NCI-H2196 treated with DMSO at 0.1 percent for 48 hours (cell line): ENCODE results near the gene HACE1.
"Not testable (repeated sequence)": the region's sequence is repeated elsewhere in the genome, so short reads cannot be mapped to it uniquely, and the experiment has no call there.

Experiments used
- DNase-seq: peaks from one replicate; lab custom pipeline; 2025; ENCODE audit not compliant: unreplicated experiment; lab: John Stamatoyannopoulos, UW

Gene HACE1, protein sequence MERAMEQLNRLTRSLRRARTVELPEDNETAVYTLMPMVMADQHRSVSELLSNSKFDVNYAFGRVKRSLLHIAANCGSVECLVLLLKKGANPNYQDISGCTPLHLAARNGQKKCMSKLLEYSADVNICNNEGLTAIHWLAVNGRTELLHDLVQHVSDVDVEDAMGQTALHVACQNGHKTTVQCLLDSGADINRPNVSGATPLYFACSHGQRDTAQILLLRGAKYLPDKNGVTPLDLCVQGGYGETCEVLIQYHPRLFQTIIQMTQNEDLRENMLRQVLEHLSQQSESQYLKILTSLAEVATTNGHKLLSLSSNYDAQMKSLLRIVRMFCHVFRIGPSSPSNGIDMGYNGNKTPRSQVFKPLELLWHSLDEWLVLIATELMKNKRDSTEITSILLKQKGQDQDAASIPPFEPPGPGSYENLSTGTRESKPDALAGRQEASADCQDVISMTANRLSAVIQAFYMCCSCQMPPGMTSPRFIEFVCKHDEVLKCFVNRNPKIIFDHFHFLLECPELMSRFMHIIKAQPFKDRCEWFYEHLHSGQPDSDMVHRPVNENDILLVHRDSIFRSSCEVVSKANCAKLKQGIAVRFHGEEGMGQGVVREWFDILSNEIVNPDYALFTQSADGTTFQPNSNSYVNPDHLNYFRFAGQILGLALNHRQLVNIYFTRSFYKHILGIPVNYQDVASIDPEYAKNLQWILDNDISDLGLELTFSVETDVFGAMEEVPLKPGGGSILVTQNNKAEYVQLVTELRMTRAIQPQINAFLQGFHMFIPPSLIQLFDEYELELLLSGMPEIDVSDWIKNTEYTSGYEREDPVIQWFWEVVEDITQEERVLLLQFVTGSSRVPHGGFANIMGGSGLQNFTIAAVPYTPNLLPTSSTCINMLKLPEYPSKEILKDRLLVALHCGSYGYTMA

GRCh38 chr6:104859225-104860146 is at the start of gene HACE1:
TSS of gene HACE1 (minus strand) at chr6:104859919. CDS start at chr6:104859642, 277 bp downstream.
- DNase-seq: peak; percentile 76

DNA sequence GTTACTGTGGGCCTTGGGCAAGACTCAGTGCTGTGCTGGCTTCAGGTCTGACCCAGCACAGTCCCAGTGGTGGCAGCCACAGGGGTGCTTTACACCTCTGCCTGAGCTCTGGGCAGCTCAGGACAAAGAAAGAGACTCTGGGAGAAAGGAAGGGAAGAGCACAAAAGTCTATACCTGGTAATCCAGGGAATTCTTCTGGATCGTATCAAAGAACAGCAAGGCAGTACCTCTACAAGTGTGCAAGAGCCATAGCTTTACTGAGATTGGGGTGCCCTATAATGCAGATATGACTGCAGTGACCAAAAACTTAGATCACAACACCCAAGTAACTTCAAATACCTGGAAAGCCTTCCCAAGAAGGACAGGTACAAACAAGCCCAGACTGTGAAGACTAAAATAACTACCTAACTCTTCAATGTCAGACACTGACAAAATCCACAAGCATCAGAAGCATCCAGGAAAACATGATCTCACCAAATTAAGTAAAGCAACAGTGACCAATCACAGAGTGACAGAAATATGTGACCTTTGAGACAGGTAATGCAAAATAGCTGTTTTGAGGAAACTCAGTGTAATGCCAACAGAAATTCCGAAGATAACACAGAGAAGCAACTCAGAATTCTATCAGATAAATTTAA is 49.3 kb upstream of the HACE1 start:
- DNase-seq: no peak

DNA sequence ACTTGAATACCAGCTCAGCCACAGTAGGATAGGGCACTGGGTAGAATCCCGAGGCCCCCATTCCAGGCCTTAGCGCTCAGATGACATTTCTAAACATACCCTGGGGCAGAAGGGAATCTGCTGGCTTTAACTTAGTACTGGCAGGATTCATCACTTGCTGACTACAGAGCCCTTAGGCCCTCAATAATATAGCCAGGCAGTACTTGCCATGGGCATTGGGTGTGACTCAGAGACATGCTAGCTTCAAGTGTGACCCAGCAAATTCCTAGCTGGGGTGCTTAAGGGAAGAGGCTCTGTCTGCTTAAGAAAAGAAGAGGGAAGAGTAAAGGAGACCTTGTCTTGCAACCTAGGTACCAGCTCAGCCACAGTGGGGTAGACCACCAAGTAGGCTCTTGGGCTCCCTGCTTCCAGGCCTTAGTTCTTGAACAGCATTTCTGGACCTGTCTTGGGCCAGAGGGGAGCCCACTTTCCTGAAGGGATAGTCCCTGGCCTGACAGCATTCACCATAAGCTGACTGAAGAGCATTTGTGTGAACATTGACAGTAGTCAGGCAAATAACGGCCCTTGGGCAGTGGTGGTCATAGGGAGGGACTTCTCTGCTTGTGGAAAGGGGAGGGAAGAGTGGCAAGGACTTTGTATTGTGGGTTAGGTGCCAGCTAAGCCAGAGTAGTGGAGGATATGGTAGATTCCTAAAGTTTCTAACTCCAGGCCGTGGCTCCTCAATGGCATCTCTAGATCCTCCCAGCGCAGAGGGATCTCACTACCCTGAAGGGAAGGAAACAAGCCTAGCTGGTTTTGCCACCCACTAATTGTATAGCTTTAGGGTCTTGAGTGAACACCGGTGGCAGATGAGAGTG is 48.5 kb upstream of the HACE1 start:
- no peak for DNase-seq

DNA sequence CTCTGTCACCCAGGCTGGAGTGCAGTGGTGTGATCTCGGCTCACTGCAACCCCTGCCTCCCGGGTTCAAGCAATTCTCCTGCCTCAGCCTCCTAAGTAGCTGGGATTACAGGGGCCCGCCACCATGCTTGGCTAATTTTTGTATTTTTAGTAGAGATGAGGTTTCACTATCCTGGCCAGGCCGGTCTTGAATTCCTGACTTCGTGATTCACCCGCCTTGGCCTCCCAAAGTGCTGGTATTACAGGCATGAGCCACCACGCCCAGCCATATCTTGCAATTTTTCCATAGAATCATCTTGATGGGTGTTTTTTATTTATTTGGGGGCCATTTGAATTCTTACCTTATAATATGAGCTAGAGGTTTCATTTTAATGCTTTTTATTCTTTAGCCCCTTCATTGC is 39.2 kb upstream of the HACE1 start:
- not testable (repeated sequence) for DNase-seq

DNA sequence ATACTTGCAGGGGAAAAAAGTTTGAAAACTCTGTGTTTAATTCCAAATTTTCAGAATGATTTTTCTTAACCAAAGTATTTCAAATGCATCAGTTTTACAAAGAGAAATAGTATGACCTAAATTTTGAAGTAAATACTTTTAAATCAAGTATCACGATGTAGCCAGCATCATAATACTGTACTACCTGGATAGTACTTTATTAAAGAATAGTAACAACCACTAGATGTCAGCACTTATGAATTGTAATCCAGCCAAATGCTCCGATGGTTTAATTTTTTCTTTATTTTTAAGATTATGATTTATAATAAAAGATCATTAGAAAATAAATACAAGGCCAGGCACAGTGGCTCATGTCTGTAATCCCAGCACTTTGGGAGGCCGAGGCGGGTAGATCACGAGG is 37.2 kb upstream of the HACE1 start:
- no peak for DNase-seq

DNA sequence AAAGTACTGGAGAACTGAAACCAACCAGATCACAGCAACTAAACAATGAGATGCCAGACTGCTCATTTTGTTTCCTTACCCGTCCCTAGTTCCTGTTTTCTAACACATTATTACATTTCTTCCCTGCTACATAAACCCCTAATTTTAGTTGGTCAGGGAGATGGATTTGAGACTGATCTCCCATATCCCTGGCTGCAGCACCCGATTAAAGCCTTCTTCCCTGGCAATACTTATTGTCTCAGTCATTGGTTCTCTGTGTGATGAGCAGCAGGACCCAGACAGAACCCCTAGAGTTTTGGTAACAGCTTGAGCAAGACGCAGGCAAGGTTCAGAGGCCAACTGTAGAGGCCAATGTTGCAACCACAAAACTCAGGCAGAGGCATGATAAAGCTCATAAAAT is 28.3 kb upstream of the HACE1 start:
- no peak for DNase-seq

- no peak for DNase-seq
These were observed 27.6 kb upstream of the HACE1 start for GRCh38 chr6:104887350-104887749.

DNA sequence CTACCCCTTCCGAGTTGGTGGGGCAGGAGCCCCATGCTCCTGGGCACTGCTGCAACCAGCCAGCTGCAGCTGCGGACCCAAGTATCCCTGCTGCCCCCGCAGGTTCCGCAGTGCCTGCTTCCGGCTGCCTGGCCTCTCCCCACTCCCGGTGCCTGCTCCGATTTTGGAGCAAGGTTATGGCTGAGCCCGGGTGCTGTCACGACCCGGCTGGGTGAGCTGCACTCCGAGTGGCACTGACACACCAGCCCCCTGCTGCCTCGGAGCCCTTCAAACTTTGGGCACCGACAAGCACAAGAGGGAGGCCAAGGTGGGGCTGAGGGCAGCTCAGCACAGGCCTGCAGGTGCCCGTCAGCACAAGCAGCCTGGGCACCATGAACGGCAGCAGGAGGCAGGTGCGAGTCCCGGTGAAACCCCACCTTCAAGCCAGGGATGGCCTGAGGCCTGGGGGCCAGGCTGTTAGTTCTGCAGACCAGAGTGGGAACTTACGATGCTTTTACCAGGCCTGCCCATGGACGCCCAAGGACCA is 25.9 kb upstream of the HACE1 start:
- no peak for DNase-seq

- no peak for DNase-seq
These were observed 25.3 kb upstream of the HACE1 start for GRCh38 chr6:104884867-104885517.

- DNase-seq: no peak
These were observed 22.4 kb upstream of the HACE1 start for GRCh38 chr6:104881964-104882668.

DNA sequence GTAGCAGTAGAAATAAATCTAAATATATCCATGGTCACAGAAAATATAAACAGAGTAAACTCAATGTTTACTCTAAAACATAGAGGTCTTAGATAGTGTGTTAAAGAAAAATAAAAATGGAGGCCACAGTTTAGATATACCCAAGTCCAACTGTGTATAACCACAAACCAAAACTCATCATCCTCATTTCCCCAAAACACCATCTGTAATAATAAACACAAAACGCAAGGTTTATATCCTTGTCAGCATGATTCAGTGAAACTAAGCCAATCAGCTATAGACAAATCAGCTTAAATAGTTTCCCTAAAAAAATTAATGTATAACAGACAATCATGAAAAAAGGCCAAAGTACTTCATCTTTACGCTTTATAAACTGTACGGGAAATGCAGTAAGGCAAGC is 2.7 kb upstream of the HACE1 start:
- DNase-seq: no peak

- DNase-seq: no peak
These were observed 502 bp upstream of the HACE1 start for GRCh38 chr6:104860221-104860620.

DNA sequence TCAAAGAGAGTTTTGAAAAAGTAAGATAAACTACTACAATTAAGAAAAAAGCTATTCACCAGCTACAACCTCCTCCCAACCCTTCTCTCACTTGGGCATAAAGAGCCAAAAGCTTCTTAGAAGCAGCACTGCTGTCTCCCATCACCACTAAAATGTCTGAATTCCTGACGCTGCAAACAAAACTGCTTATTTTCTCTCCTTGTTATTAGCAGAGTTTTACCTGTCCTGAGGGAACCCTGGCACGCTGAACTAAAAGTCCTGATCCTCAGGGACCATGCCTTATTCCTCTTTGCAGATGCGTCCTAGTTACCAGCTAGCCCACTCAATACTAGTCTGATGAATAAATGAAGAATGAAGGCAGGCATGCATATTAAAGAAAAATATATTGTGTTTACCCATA is 1.1 kb downstream of the HACE1 start:
- no peak for DNase-seq

DNA sequence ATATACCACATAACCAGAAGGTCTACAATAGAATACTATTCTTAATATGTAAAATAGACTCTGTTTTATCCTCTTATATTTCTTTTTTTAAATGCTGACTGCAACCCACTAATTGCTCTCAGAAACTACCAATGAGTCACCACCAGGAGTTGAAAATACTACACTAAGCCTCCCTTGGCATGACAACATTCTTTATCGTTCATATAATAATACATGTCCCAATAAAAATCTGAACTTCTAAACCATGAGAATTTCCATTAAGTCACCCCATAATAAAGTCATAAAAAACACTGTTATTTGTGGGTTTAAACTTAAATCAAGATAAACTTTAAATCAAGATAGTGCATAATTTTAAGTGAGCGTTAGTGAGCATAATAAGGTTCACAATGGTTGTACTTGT is 4.2 kb downstream of the HACE1 start:
- DNase-seq: no peak

DNA sequence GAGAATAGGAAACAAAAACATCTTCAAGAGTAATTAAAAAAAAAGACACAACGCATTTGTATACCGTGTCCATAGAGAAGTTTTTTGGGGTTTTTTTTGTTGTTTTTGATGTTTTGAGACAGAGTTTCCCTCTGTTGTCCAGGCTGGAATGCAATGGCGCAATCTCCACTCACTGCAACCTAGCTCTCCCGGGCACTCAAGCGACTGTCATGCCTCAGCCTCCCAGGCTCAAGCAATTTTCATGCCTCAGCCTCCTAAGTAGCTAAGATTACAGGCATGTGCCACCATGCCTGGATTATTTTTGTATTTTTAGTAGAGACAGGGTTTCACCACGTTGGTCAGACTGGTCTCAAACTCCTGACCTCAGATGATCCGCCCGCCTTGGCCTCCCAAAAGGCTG is 12.0 kb downstream of the HACE1 start:
- not testable (repeated sequence) for DNase-seq

GRCh38 chr6:104843229-104843628 is 16.5 kb downstream of the HACE1 start:
- DNase-seq: no peak

DNA sequence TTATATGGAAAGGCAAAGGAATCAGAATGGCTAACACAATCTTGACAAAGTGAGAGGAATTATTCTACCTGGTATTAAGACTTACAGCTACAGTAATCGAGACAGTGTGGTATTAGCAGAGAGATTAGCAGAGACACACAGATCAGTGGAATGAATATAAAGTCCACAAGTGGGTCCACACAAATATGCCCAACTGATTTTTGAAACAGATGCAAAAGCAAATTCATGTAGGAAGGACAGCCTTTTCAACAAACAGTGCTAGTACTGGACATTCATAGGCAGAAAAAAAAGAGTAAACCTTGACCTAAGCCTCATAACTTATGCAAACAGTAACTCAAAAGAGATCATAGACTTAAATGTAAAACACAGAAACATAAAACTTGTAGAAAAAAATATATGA is 22.6 kb downstream of the HACE1 start:
- DNase-seq: no peak

DNA sequence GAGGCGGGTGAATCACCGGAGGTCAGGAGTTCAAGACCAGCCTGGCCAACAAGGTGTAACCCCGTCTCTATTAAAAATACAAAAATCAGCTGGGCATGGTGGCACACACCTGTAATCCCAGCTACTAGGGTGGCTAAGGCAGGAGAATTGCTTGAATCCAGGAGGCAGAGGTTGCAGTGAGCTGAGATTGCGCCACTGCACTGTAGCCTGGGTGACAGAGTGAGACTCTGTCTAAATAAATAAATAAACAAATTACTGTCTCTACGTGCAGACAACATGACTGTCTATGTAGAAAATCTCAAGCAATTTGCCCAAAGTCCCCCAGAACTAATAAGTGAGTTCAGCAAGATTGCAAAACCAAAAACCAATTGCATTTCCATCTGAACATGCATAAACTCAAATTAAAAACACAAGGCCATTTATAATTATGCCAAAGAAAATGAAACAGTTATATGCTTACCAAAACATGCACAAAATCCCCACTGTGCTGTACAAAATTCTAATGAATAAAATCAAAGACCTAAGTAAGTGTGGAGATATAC is 23.2 kb downstream of the HACE1 start:
- DNase-seq: not testable (repeated sequence)
